ENCODE data around the gene EPAS1.

GRCh38 chr2:46373238-46373637, 76.0 kb downstream of the EPAS1 start:
- no peak for TF ChIP-seq YY1 (IDR thresholded peaks at IDR 0.05; ENCODE audit: insufficient read depth, insufficient read length)
- TF ChIP-seq ZNF274 (IDR thresholded peaks at IDR 0.05; ENCODE audit: low read depth, low read length) = no peak
- TF ChIP-seq SUZ12 (IDR thresholded peaks at IDR 0.05; ENCODE audit: extremely low read depth, insufficient read depth, insufficient read length) = no peak
